Measurements from ENCODE around the gene GRID1.

The GRID1 gene

GRCh38 chr10:86194684-86195083 lies 171.9 kb downstream of the GRID1 start:
- Histone ChIP-seq H3K9me3 (no peaks in the 10 kb centered on the region), H3K4me3 (ENCODE audit: low read depth in 1 of 2, low read length in 1 of 2) (no peak overlapping the region), H3K36me3 (no peaks in the 10 kb centered on the region), H3K4me1 (ENCODE audit: control insufficient read depth in 1 of 2, insufficient read depth in 1 of 2, low read depth in 1 of 2, low read length in 1 of 2) (no peaks in the 10 kb centered on the region), H3K27me3 (no peaks in the 10 kb centered on the region), H3K27ac (no peak overlapping the region)
- no peak for TF ChIP-seq CTCF (IDR thresholded peaks at IDR 0.05)

- Histone ChIP-seq H3K4me3 (ENCODE audit: low read depth in 1 of 2, low read length in 1 of 2) (no peak overlapping the region), H3K4me1 (ENCODE audit: control insufficient read depth in 1 of 2, insufficient read depth in 1 of 2, low read depth in 1 of 2, low read length in 1 of 2) (no peaks in the 10 kb centered on the region), H3K9me3 (no peaks in the 10 kb centered on the region), H3K27ac (no peak overlapping the region), H3K36me3 (no peaks in the 10 kb centered on the region), H3K27me3 (no peaks in the 10 kb centered on the region)
- TF ChIP-seq CTCF (IDR thresholded peaks at IDR 0.05), result no peak
These were observed 172.8 kb downstream of the GRID1 start for GRCh38 chr10:86193841-86194240.

GRCh38 chr10:86192691-86193090 lies 173.9 kb downstream of the GRID1 start:
- no peak for TF ChIP-seq CTCF (IDR thresholded peaks at IDR 0.05)
- Histone ChIP-seq H3K36me3 (no peaks in the 10 kb centered on the region), H3K4me1 (ENCODE audit: control insufficient read depth in 1 of 2, insufficient read depth in 1 of 2, low read depth in 1 of 2, low read length in 1 of 2) (no peaks in the 10 kb centered on the region), H3K4me3 (ENCODE audit: low read depth in 1 of 2, low read length in 1 of 2) (no peak overlapping the region), H3K9me3 (no peaks in the 10 kb centered on the region), H3K27me3 (no peaks in the 10 kb centered on the region), H3K27ac (no peak overlapping the region)

- no peaks in the 10 kb centered on the region for H3K27me3 ChIP-seq
- no peaks in the 10 kb centered on the region for H3K9me3 ChIP-seq
- no peaks in the 10 kb centered on the region for H3K36me3 ChIP-seq
- H3K27ac ChIP-seq, result no peak overlapping the region
- no peak for TF ChIP-seq CTCF (IDR thresholded peaks at IDR 0.05)
- no peak overlapping the region for H3K4me3 ChIP-seq (ENCODE audit: low read depth in 1 of 2, low read length in 1 of 2)
- no peaks in the 10 kb centered on the region for H3K4me1 ChIP-seq (ENCODE audit: control insufficient read depth in 1 of 2, insufficient read depth in 1 of 2, low read depth in 1 of 2, low read length in 1 of 2)
These were observed 174.4 kb downstream of the GRID1 start for GRCh38 chr10:86192147-86192546.

- Histone ChIP-seq H3K4me3 (ENCODE audit: low read depth in 1 of 2, low read length in 1 of 2) (no peak overlapping the region), H3K27me3 (no peaks in the 10 kb centered on the region), H3K9me3 (no peaks in the 10 kb centered on the region), H3K4me1 (ENCODE audit: control insufficient read depth in 1 of 2, insufficient read depth in 1 of 2, low read depth in 1 of 2, low read length in 1 of 2) (no peaks in the 10 kb centered on the region), H3K36me3 (no peaks in the 10 kb centered on the region), H3K27ac (no peak overlapping the region)
- TF ChIP-seq CTCF (IDR thresholded peaks at IDR 0.05), result no peak
These were observed 174.9 kb downstream of the GRID1 start for GRCh38 chr10:86191686-86192085.

GRCh38 chr10:86191166-86191565 lies 175.4 kb downstream of the GRID1 start:
- no peaks in the 10 kb centered on the region for H3K4me1 ChIP-seq (ENCODE audit: control insufficient read depth in 1 of 2, insufficient read depth in 1 of 2, low read depth in 1 of 2, low read length in 1 of 2)
- no peak overlapping the region for H3K27ac ChIP-seq
- no peak for TF ChIP-seq CTCF (IDR thresholded peaks at IDR 0.05)
- H3K9me3 ChIP-seq, result no peaks in the 10 kb centered on the region
- H3K27me3 ChIP-seq, result no peaks in the 10 kb centered on the region
- no peak overlapping the region for H3K4me3 ChIP-seq (ENCODE audit: low read depth in 1 of 2, low read length in 1 of 2)
- H3K36me3 ChIP-seq, result no peaks in the 10 kb centered on the region
